AG10803 (cell line): Measurements from ENCODE around the gene ISM2.

ENCODE experiments used
- DNase-seq: peaks from one replicate; pipeline ENCODE4 v3.0.0; 2010; ENCODE audit warnings: low read depth
- H3K4me3 ChIP-seq: 2 replicates; pipeline ENCODE4 v1.5.1; 2011; ENCODE audit warnings: mild to moderate bottlenecking, low read length, control low read depth
- TF ChIP-seq, protein P1 (sequence below): conservative IDR thresholded peaks from 2 replicates; pipeline ENCODE4 v1.5.1; 2011; ENCODE audit warnings: mild to moderate bottlenecking, low read length, control low read depth, inconsistent platforms

ISM2 gene

DNA sequence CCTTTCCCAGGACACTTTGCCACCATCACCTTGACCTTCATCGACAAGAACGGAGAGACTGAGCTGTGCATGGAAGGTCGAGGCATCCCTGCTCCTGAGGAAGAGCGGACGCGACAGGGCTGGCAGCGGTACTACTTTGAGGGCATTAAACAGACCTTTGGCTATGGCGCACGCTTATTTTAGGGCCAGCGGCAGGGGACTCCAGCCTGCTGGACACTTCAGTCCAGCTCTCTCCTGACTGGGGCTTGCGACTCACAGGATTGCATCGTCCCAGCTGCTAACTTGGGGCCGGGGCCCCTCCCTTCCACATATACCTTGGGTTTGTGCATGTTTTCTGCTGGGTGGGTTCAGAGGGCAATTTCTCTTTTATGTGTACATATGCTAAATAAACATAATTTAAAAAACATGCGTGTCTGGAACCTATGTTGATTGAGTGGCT lies 29.5 kb downstream of the ISM2 start:
- no peak overlapping the region for H3K4me3 ChIP-seq
- DNase-seq = no peak
- TF ChIP-seq, protein P1, sequence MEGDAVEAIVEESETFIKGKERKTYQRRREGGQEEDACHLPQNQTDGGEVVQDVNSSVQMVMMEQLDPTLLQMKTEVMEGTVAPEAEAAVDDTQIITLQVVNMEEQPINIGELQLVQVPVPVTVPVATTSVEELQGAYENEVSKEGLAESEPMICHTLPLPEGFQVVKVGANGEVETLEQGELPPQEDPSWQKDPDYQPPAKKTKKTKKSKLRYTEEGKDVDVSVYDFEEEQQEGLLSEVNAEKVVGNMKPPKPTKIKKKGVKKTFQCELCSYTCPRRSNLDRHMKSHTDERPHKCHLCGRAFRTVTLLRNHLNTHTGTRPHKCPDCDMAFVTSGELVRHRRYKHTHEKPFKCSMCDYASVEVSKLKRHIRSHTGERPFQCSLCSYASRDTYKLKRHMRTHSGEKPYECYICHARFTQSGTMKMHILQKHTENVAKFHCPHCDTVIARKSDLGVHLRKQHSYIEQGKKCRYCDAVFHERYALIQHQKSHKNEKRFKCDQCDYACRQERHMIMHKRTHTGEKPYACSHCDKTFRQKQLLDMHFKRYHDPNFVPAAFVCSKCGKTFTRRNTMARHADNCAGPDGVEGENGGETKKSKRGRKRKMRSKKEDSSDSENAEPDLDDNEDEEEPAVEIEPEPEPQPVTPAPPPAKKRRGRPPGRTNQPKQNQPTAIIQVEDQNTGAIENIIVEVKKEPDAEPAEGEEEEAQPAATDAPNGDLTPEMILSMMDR = no peak

DNA sequence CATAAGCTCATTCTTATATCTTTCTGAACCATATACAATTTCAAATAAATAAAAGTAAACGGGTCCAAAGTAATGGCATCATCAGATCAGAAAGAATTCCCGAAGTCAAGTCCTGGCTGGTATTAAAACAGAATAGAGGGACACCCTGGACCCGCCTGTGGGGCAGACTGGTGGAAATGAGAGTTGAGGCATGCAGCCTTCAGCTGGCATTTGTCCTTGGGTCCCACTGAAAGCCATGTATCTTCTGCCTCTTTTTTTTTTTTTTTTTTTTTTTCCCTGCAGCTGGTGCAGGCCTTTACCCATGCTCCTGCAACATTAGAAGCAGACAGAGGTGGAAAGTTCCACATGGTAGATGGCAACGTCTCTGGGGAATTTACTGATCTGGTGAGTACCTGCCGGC lies 30.8 kb downstream of the ISM2 start:
- H3K4me3 ChIP-seq = no peak overlapping the region
- DNase-seq = no peak
- TF ChIP-seq, protein P1 = no peak

DNA sequence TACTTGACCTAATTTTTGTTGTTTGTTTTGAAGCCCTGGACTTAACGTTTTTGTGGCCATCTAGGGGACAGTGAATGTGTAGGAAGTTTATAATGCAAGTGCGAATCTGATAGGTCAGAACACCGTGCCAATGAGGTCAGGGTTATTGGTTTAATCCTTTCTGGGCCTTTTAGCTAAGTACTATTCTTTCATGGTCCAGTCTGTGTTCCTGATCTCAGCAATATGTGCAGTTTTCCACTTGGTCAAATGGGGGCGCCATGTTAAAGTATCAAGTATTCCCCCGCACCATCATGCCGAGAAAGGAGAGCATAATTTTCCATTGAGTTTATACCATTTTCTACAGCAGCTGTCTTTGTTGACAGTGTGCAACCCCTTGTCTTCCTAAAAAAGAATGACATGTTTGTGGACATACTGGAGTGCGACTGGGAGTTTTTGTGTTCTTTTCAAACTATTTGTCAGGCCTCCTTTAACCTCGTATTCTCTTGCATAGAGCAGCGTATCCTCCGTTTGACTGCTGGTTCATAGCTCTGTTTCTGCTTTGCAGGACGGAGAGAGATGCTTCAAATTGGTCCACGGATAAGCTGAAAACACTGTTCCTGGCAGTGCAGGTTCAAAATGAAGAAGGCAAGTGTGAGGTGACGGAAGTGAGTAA lies 39.4 kb downstream of the ISM2 start:
- TF ChIP-seq, protein P1 = peak; percentile 77
- DNase-seq = peak; percentile 72
- H3K4me3 ChIP-seq = peak overlapping the region; percentile 90

DNA sequence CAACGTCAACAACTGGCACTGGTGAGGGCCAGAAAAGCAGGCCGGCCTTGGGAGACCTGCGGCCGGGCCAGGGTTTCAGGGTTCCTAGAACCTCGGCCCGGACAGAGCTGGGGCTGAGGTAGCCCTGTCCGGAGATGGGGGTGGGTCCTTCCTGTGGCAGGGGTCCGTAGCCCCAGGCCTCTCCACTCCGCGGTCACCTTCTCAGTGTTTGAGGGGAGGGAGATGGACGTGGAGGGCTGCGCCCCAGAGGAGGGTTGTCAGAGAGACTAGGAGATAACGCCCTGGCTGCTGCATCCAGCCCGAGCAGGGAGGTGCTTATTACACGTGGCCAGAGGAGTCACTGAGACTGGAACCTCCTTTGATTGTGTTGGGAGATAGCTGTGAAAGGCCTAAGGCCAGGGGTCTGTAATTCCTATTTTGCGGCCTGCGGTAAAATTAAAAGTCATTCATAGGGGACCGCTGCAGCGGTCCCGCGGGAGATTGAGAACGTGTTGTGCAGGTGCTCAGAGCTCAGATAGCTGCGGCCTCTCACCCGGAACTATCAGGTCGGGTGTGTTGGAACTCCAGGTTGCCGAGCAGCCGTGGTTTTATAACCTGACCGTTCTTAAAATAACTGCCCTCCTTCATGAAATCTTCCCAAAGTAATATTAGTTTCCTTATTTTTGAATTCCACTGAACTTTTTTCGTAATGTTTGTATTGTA lies 40.2 kb downstream of the ISM2 start:
- TF ChIP-seq, protein P1 = no peak
- no peak for DNase-seq
- H3K4me3 ChIP-seq = peak overlapping the region; percentile 90

DNA sequence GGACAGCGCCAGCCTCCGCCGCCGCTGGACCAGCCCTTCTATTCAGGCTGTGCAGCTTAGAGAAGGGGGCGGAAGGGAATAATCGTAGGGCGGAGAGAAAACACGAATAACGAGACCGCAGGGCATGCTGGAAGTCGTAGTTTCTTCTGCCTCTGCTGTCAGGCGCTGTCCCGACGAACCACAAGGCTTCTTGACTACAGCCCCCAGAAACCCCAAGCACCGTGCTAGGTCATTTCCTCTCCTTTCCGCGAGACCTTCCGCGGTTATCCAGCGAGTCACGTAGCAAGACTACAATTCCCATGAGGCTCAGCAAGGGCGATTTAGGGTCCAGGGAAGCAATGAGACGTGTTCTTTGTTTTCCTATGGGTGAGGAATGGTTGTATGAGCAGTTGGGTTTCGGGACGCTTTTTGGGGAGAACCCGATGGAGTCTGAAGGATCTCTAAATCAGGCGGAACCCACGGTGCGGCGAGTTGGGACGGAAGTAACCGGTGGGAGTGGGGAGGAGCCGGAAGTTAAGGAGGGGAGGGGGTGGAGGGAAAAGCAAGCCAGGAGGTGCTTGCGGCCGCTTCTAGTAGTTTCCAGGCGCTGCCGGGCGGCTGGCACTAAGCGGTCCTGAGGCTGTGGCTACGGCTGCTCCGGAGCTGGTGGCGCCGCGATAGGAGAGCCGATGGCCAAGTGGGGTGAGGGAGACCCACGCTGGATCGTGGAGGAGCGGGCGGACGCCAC lies 40.9 kb downstream of the ISM2 start, which contains the start of the genes AHSA1 and VIPAS39:
AHSA1 (plus strand) TSS at position 572 of the 727 bp plus-strand sequence; CDS start at position 669, 97 bp downstream.
VIPAS39 (minus strand) TSS at position 80 of the 727 bp plus-strand sequence. CDS start 3,499 bp downstream, outside the sequence.
- peak; percentile 99 for DNase-seq
- TF ChIP-seq, protein P1 = no peak

DNA sequence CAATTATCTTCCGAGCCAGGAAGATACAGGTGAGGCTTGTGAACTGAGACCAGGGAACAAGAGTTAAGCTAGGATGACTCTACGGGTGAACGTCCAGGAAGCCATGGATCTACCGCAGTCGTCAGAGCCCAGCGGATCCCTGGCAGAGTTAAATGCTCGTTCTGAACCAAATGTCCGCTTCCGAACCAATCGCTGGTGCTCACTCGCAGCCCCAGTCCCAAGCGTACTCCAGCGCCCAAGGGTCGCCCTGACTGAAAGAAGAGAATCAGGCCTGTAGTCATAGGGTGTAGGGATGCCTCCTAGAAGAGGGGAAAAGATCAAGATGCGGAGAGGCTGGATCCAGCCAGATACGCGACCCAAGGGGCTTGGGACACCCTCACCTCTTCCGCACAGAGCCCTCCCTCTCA lies 41.5 kb downstream of the ISM2 start:
- TF ChIP-seq, protein P1 = no peak; the same call in 1 of the 2 replicates
- peak overlapping the region; percentile 90 for H3K4me3 ChIP-seq
- peak; percentile 29 for DNase-seq

More for the DNA sequence above, 40.9 kb downstream of the ISM2 start, which contains the start of the genes AHSA1 and VIPAS39:
- peak within 1 kb of the TSS; percentile 90 for H3K4me3 ChIP-seq
